ENCODE data around the gene ZNF827.

ZNF827 gene

DNA sequence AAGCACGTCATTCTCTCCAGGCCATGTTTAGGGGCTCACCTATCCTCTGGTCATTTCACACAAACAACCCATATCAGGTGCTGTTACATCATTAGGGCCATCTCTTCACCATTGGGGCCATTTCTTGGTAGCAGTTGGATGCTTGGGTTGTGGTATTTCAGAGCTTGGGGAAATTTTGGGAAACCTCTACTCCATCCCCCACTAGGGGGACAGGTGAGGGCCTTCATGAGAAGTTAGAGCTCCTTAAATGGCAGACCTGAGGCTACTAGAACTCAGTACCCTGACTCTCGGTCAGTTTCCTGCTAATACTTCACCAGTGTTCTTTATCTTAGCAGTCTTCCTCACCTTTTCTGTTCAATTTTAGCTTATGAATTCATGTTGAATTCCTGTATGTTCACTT is 50.2 kb downstream of the ZNF827 start:
- Mint-ChIP-seq H3K27ac (peak overlapping the region; percentile 84), H3K27me3 (ENCODE audit: low read depth, poor library complexity) (no peaks in the 10 kb centered on the region), H3K9me3 (no peaks in the 10 kb centered on the region), H3K4me3 (no peak overlapping the region), H3K4me1 (peaks cover 93% of the 10 kb centered on the region), H3K36me3 (ENCODE audit: low read depth) (peaks cover 65% of the 10 kb centered on the region)
- TF ChIP-seq, protein P1, sequence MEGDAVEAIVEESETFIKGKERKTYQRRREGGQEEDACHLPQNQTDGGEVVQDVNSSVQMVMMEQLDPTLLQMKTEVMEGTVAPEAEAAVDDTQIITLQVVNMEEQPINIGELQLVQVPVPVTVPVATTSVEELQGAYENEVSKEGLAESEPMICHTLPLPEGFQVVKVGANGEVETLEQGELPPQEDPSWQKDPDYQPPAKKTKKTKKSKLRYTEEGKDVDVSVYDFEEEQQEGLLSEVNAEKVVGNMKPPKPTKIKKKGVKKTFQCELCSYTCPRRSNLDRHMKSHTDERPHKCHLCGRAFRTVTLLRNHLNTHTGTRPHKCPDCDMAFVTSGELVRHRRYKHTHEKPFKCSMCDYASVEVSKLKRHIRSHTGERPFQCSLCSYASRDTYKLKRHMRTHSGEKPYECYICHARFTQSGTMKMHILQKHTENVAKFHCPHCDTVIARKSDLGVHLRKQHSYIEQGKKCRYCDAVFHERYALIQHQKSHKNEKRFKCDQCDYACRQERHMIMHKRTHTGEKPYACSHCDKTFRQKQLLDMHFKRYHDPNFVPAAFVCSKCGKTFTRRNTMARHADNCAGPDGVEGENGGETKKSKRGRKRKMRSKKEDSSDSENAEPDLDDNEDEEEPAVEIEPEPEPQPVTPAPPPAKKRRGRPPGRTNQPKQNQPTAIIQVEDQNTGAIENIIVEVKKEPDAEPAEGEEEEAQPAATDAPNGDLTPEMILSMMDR (IDR thresholded peaks at IDR 0.05): no peak
- no peak for DNase-seq

DNA sequence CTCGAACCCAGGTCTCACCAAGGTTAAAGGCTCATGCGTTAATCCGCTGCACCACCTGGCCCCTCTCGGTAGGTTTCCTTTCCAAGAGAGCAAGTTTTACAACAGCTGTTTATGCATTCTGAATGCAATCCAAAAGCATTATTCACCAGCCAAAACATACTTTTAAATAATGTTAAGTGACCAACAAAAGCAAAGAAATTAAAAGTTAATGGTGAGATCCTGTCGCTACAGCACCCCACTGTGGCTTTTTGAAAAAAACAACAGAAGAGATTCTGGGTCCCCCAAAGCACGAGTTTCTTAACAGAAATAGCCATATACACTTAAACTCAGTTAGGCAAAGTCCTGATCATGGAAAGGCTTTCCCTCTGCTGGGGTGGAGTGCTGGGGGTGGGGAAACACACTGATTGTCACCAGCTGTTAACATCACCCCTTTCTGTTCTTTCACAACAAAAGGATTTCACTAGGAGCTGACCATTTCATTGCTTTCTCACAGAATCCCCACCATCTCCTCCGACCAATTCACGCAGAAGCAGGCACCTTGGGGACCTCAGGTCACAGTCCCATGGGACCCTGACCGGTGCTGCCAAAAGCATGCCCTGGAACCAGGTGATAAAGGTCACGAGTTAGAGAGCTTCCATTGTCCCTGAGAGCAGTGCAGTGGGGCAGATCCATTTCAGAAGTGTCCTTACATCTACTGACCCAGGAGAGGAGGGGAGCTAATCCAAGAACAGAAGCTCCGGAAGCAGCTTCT is 51.2 kb downstream of the ZNF827 start:
- Mint-ChIP-seq H3K27me3 (ENCODE audit: low read depth, poor library complexity) (no peaks in the 10 kb centered on the region), H3K9me3 (no peaks in the 10 kb centered on the region), H3K36me3 (ENCODE audit: low read depth) (peaks cover 67% of the 10 kb centered on the region), H3K27ac (peak overlapping the region; percentile 84), H3K4me3 (no peak overlapping the region), H3K4me1 (peaks cover 93% of the 10 kb centered on the region)
- TF ChIP-seq, protein P1 (IDR thresholded peaks at IDR 0.05): no peak
- DNase-seq: no peak

DNA sequence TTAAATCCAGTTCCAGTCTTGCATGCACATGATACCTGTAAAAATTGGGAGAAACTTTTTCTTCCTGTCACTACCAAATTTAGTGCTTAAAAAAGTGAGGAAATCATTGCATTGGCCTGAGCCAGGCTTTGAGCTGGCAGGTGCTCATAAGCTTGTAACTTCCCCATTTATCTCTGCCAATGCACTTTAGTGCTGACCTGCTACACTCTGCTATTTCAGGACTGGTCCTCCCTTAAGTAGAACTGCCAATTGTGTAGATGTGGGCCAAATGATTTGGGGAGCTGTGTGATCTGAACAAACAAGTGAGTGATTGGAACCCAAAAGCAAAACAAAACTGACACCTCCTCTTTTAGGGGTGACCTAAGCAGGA is 51.8 kb downstream of the ZNF827 start:
- peaks cover 70% of the 10 kb centered on the region for H3K36me3 Mint-ChIP-seq (ENCODE audit: low read depth)
- no peaks in the 10 kb centered on the region for H3K9me3 Mint-ChIP-seq
- no peak for DNase-seq
- TF ChIP-seq, protein P1 (IDR thresholded peaks at IDR 0.05): no peak
- H3K27me3 Mint-ChIP-seq (ENCODE audit: low read depth, poor library complexity): no peaks in the 10 kb centered on the region
- no peak overlapping the region for H3K4me3 Mint-ChIP-seq
- peaks cover 93% of the 10 kb centered on the region for H3K4me1 Mint-ChIP-seq
- peak overlapping the region; percentile 54 for H3K27ac Mint-ChIP-seq

DNA sequence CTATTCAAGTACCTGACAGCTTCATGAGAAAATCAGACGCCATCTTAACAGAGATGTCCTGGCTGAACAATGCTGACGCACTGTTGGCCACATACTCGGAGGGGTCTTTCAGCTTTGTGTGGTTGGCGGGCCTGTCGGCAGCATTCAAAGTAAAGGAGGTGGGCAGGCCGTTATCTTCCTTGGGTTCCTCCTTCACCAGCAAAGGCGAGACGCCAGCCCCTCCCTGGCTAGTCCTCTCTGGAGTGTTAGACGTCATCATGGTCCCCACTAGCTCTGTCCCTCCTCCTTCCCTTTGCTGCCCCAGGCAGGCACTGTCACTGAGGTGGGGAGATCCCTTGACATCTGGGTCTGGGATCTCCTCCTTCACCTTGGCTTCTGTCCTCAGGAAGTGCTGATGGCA is 53.0 kb downstream of the ZNF827 start:
- H3K4me3 Mint-ChIP-seq: no peak overlapping the region
- DNase-seq: no peak
- H3K4me1 Mint-ChIP-seq: peaks cover 93% of the 10 kb centered on the region
- H3K27ac Mint-ChIP-seq: no peak overlapping the region
- H3K36me3 Mint-ChIP-seq (ENCODE audit: low read depth): peaks cover 82% of the 10 kb centered on the region
- TF ChIP-seq, protein P1 (IDR thresholded peaks at IDR 0.05): no peak
- H3K27me3 Mint-ChIP-seq (ENCODE audit: low read depth, poor library complexity): no peaks in the 10 kb centered on the region
- no peaks in the 10 kb centered on the region for H3K9me3 Mint-ChIP-seq

DNA sequence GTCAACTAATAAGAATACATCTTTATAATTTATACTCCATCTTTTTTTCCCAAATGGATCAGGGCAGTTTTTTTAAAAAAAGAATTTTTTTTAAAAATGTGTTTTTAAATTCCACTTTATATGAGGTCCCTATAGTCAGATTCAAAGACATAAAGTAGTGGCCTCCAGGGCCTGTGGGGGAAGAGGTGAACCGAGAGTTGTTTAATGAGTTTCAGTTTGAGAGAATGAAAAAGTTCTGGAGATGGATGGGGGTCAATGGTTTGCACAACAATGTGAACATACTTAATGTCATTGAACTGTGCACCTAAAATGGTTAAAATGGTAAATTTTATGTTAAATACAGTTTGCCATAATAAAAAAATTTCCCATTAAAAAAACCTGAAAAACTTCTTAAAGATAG is 53.8 kb downstream of the ZNF827 start:
- H3K9me3 Mint-ChIP-seq: no peaks in the 10 kb centered on the region
- TF ChIP-seq, protein P1 (IDR thresholded peaks at IDR 0.05): no peak
- peaks cover 89% of the 10 kb centered on the region for H3K4me1 Mint-ChIP-seq
- H3K27ac Mint-ChIP-seq: no peak overlapping the region
- no peak overlapping the region for H3K4me3 Mint-ChIP-seq
- H3K36me3 Mint-ChIP-seq (ENCODE audit: low read depth): peaks cover 82% of the 10 kb centered on the region
- no peak for DNase-seq
- no peaks in the 10 kb centered on the region for H3K27me3 Mint-ChIP-seq (ENCODE audit: low read depth, poor library complexity)

DNA sequence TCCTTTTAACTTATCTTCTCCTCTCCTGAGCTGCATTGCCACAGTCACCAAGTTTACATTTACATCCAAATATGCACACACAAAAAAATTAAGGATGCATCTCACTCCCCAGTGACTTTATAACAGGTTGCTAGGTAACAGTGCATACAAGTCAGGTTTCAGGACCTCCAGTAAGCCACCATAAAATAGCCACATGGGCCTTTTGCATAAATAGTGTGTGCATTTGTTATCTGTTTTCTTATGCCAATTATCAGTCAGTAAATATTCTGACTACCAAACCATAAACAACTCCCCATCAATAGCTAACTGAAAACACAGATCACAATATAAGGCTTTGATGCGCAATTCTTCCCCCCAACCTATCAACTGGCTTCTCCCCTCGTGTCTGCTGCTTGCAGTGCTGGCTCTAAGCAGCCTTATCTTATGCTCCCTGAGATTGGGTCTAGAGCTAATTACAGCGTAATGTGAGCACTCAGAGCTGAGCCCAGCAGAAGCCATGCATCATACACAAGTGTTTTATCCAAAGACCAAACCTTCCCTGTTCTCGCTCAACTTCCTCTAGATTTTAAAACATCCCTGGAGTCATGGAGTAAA is 55.4 kb downstream of the ZNF827 start:
- H3K4me1 Mint-ChIP-seq: peaks cover 73% of the 10 kb centered on the region
- TF ChIP-seq, protein P1 (IDR thresholded peaks at IDR 0.05): no peak

More for the DNA sequence above, 55.4 kb downstream of the ZNF827 start:
- Mint-ChIP-seq H3K27ac (peak overlapping the region; percentile 46), H3K36me3 (ENCODE audit: low read depth) (peaks cover 73% of the 10 kb centered on the region), H3K9me3 (no peaks in the 10 kb centered on the region), H3K27me3 (ENCODE audit: low read depth, poor library complexity) (no peaks in the 10 kb centered on the region), H3K4me3 (no peak overlapping the region)
- DNase-seq: no peak
